HG02973 (cell line): ENCODE data around the gene ESR2.

Experiments used
- ATAC-seq: cut with Tn5 transposase; IDR thresholded peaks from one replicate; pipeline ENCODE4 v1.9.1; 2021; ENCODE audit warnings: moderate library complexity; ENCODE audit not compliant: unreplicated experiment

ESR2 gene

DNA sequence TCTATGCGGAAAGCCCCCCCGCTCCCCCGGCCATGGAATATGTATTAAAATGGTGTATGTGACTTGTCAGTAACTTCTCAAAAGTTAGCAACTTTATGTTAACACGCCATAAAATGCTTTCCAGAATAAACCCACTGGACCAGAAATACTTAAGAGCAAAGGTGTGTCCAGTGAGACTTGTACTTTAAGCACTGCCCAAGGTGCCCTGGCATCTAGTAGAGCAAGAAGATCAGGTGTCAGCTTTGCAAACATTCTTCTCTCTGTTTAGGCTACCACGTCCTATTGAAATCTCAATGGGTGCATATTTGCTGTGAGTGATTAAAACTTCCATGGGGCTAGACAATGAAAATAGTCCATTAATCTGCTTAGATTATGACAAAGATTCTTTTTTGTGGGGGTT lies 201.2 kb downstream of the ESR2 start:
- no peak for ATAC-seq

DNA sequence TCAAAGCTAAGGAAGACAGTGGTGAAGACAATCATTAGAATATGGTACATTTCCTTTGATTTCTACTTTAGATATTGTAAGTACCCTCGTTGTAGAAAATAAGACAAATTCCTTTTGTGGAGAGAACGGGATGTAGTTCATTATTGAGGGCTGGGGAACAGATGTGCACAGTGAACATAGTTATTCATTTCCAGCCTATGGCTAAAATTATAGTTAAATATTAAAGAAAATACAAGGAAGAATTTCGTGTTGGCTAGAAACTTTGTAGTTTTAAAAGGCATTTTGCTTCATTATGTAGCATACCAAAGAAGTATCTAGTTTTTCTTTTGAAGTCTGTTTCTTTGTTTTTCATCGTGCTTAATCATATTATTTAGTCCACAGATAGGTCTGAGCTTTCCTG lies 201.8 kb downstream of the ESR2 start:
- no peak for ATAC-seq

DNA sequence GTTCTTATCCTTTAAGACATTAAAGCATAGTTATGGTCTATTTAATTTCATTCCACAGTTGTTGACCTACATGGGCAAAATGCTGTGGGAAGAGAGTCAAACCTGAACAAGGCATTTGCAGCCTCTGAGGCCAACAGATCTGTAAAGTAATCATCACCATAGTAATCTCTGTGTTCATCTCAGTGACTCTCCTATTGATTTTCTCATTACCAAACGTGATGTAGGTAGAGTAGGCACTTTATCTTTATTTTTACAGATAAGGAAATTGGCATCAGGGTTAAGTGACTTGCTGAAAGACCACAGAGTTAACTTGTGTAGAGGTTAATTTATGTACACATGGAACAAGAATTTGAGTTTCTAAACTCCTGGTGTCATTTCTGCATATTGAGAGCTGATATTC lies 203.0 kb downstream of the ESR2 start:
- no peak for ATAC-seq

DNA sequence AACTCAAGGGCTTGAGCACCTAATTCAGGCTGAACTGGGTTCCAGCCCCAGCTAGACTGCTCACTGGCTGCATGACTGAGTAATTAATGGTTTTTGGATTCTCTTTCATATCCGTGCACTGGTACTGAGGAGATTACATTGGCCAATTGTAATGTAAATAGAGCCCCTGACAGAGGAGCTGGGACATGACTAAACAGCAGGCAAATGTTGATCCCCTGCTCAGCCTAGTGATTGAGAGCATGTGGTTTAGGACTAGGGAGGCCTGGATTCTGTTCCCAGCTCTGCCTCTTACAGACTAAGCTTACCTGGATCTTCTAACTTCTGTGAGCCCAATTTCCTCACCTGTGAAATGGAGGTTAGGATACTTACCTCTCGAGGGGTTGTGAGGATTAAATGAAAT lies 204.3 kb downstream of the ESR2 start:
- ATAC-seq, result no peak

DNA sequence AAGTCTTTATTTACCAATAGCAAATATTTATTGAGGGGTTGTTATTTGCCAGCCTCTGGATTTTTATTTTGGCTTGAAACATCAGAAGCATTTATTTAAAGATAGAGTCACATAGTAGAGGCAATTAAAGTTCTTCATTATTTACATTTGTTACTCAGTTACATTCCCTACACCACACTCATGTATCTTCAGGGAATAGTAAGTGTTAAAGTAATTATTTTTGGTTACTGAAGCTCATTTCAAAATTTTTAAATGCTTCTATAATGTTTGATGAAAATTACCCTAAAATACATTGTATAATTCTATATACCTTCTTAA lies 205.6 kb downstream of the ESR2 start:
- ATAC-seq, result no peak

DNA sequence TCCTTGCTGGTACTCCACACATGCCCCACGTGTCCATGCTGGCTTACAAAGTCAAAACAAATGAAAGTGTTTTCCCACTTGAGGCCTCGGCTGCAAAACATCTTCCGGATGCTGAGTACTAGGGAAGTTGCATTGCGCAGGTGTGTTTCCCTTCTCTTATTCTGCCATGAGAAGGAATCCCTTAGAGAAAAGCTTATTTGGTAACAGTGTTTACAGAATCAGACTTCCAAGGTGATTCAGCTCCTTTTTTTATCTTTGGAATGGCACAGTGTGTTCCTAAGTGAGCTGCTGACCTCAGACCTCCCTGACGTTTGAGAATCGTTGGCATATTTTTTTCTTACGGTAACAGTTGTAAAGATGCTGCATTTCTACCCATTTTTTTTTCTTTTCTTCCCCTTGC lies 211.3 kb downstream of the ESR2 start:
- ATAC-seq, result no peak

DNA sequence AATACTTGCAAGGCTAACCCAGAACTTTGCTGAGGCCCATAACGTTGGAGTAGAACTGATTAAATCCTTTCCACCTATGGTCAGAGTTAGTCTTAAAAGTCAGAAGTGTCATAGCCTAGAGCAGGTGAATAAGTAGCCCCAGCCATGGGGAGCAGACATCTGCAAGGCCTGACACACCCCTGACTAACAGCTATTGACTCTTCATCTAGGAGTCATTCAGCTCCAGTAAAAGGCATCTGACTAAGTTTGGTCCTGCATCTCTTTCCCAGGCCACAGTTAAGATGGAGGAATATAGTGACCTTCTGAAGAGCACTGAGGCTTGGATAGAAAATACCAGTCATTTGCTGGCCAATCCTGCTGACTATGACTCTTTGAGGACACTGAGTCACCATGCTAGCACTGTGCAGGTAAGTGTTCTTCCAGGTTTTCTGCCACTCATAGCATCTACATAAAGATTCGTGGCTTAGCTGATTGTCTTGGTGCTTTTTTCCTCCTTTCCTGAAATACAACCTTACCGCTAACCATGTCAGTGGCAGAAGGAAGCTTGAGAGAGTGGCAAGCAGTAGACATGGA lies 212.9 kb downstream of the ESR2 start:
- ATAC-seq, result no peak

DNA sequence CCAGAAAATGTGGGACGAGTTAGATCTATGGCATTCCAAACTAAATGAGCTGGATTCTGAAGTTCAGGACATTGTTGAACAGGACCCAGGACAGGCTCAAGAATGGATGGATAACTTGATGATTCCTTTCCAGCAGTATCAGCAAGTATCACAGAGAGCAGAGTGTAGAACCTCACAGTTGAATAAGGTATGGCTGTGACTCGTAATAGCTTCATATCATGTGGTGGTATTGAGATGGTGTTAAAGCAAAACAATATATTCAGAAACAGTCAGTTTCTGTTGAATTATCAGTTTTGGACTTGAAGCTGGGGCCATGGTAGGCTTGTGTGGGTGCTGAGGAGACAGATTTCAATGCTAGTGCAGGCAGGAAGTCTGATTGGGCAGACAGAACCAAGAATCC lies 213.7 kb downstream of the ESR2 start:
- ATAC-seq, result no peak

DNA sequence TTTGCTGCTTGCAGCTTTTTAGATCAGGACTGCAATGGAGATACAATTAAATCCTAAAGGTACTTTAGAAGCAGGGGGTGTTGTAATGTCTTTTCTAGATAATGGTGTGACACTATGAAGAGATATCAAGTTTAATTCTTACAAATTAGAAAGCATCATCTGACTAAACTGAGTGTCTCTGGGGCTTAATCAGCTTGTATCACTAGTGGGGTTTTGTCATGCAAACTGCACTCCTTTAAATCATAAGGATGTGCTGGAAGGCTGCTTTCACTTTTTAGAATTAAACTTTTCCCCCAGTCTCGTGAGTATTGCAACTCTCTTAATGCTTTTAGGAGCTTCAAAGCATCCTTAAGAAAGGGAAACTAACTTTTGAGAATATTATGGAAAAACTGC lies 218.6 kb downstream of the ESR2 start:
- no peak for ATAC-seq

DNA sequence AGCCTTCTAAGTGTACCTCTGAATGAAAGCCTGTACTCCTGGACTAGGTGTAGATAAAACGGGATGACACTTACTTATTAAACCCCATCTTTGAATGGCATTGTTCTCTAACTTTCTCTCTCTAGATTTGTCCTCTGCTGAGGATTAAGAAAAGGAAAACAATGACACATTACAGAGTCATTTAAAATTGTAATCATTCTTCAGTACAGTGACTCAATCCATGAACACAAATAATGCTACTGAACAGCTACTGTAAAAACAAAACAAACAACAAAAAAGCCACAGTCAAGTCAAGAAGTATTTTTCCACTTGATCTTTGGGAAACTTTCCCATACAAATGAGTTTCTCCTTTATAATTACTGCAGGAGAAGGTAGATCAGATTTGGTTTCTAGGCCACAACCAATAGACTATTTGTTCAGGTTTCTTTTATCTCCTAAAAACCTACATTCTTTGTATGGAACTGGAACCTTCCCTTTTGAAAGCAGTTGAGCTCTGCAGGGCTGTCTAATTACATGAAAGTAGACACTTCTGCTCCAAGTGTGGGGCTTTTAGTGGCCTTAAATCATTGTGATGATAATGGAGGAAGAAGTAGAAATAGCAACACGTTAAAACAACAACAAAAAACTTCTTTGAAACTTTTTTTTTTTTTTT lies 219.1 kb downstream of the ESR2 start:
- no peak for ATAC-seq

DNA sequence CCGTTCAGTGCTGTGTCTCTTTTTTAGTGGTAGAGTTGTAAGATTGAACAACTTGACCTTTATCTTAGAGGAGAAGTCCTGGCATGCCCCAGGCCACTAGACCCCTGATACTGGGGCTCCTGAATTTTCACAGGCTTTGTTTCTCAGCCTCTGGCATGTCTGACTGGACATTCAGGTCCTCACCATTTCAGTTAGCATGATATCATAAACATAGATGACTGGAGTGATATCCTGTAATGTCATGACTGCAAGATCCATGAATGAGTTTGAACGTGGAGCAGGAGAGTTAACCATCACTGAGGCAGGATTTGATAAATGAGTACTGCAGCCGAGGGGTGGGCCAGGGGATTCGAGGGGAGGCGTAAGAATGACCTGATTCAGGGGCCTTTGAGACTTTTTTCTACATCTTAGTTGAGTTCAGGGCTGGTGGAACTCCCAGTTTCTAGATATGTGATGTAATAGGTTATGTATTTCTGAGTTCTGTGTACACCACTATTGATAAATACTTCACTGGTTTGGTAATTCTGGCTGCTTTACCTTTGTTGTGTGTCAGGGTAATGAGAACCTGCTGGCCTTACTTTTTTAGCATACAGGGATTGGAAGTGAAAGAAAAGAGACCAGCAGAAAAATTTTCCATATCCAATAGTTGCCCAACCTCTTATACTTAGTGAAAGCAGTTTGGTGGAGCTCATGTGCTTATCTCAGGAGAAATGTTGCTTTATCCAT lies 224.4 kb downstream of the ESR2 start:
- ATAC-seq, result no peak

DNA sequence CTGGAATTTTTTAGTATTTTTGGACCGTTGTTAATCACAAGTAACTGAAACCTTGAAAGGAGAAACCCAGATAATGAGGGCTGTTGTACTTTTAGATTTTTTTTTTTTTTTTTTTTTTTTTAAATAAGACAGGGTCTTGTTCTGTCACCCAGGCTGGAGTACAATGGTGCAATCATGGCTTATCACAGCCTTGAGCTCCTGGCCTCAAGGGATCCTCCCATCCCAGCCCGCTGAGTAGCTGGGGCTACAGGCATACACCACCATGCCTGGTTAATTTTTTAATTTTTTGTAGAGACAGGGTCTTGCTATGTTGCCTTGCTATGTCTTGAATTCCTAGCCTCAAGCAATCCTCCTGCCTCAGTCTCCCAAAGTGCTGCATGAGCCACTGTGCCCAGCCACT lies 229.7 kb downstream of the ESR2 start:
- ATAC-seq, result no peak

DNA sequence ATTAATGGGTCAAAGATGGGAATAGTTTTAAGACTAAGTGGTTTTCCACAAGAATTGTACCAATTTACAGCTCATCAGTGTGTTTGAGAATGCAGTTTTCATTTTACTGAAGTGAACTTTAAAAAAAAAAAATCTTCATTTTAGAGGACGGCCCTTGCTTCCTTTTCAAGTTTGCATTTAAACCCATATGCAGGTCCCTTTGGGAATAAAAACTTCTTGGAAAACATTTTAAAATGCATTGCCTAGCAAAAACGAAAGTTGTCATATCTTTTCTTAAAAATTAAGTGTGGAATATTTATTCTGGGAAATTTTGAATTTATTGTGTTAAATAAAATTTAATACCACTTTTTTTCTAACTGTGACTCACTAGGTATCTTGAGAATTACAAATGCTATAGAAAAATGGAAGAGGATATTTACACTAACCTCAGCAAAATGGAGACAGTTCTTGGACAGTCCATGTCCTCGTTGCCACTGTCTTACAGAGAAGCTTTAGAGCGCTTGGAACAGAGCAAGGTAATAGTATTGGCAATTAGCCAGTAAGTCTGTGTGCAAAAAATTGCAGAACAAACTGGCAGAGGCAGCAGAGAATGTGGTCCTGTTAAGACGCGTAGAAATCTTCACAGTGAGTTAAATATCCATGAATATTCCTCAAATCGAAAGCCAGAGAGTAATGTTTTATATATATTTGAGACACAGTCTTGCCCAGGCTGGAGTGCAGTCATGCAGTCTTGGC lies 231.6 kb downstream of the ESR2 start:
- ATAC-seq, result no peak

DNA sequence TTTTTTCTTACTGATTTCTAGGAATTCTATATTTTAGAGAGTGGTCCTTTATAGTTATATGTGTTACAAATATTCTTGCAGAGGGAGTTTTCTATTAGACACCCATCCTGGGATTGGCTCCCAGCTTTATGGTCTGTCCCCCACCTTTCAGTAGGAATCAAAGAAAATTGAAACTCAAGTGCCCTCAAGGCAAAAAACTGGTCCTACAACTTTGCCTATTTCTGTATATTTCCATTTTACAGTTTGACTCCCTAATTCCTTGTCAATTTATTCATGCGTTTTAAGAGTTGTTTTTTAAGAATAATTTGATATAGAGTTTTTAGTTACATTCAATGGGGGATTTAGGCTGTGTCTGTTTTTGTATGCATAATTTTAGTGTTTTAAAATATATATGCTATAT lies 232.5 kb downstream of the ESR2 start:
- ATAC-seq, result no peak

DNA sequence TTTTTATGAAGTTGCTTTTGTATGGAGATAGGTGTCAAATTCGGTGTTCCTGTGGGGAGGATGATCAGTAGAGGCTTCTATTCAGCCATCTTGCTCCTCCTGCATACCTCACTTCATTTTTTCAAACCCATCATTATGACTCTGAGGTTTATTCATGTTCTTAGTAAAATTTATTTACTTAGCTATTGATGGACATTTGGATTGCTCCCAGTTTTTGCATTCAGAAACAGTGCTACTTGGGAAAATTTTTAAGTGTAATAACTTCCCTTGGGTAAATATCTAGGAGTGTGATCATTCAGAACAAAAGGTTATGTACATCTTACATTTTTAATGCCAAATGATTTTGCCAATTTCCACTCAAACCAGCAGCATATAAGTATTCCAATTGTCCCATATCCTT lies 233.1 kb downstream of the ESR2 start:
- ATAC-seq, result no peak

DNA sequence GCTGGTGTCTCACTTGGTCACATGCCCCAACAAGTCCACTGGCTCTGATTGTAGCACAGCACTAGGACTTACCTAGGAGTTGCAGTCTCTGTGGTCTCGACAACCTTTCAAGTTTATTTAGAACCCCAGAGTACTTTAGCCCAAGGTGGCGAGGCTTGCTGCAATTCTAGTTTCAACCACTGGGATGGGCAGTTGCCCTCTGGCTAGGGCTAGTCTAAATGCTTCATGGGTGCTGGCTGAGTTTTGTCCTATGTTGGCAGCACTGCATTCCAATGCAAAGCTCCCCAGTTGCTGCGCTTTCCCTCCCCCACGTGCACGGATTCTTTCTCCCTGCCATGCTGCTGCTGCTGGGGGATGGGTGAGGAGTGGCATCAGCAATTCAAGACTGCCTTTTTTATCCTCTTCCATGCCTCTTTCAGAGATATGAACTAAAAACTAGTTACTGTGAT lies 233.5 kb downstream of the ESR2 start:
- no peak for ATAC-seq

DNA sequence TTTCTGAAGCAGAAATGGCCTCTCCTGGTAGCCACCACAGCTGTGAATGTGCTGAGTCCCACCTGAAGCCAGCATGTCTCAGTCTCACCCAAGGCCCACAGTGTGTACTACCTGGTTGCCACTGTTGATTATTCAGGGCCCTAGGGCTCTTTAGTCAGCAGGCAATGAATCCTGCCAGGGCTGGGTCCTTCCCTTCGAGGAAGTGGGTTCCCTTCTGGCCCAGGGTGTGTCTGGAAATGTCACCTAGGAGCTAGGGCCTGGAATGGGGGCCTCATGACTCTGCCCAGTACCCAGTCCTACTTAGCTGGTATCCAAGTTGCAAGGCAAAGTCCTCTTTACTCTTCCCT lies 234.0 kb downstream of the ESR2 start:
- ATAC-seq, result no peak

DNA sequence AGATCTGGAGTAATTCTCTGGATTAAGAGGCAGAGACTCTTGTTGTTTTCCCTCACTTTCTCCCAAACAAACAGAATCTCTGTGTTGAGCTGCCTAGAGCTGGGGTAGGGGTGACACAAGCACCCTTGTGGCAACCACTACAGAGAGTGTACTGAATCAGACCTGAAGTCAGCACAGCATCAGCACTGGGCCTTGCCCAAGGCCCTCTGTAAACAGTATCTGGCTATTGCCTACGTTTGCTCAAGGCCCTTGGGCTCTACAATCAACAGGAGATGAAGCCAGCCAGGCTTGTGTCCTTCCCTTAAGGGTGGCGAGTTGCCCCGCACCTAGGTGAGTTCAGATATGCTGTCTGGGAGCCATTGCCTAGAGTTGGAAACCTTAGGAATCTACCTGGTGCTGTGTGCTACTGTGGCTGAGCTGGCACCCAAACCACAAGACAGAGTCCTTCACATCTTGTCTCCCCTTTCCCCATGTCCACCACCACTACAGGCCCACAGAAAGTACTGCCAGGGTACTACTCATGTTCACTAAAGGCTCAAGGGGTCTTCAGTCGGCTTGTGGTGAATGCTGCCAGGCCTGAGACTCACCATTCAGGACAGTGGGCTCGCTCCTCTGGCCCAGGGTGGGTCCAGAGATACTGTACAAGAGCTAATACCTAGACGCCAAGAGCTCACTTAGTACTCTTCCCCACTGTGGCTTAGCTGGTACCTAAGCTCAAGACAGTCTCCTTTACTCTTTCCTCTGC lies 234.5 kb downstream of the ESR2 start:
- ATAC-seq, result no peak

DNA sequence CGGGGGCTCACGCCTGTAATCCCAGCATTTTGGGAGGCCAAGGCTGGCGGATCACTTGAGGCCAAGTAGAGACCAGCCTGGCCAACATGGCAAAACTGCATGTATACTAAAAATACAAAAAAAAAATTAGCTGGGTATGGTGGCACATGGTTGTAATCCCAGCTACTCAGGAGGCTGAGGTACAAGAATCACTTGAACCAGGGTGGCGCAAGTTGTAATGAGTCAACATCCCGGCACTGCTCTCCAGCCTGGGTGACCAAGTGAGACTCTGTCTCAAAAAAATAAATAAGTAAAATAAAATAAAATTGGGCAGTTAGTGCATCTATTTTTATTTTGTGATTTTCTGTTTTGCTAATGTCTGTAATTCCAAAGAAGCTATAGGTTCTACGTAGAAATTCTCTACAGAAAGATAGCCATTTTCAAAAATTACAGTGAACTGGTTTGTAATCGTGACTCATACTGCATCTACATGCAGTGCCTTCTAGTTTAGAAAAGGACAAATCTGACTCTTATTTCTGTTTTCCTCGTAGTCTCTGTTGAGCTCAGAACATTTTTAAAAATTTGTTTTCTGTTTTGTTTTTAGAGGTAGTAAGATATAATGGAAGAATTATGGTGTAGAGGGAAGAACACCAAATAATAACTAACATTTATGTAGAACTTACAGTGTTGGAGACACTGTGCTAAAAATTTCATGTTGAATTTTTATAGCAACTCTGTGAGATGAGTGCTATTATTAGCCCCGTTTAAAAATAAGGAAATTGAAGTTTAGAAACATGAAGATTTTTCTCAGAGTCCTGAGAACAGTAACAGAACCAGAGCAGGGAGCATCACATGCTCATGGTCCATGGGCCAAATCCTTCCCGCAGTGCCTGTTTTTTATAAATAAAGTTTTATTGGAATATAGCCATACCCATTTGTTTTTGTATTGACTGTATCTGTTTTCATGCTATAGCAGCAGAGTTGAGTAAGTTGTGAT lies 240.2 kb downstream of the ESR2 start:
- ATAC-seq, result no peak
